HCT116 (cell line): ENCODE measurements around the gene BCL7A. TPM values are rescaled to one million over a fixed set of nuclear protein-coding genes. Genes with fewer than 3 reads are reported as not detected.

Source experiments
- ATAC-seq: fragments of 200-7000 bp; cut with Tn5 transposase; 2 replicates; pipeline ENCODE4 v1.9.1; 2020; ENCODE audit warnings: mild to moderate bottlenecking, moderate library complexity
- BruUV-seq: library from RNA; stranded (reverse); fragments of 400-500 nt; replicated peaks from 2 replicates; lab custom pipeline; 2021; lab: Mats Ljungman, UMichigan
- CTCF ChIA-PET: fragments of 300-600 bp; sonication (Branson Sonifier 250); formaldehyde crosslinking; loops from one replicate; lab custom pipeline; 2021; ENCODE audit warnings: antibody characterized with exemption; lab: Charles Lee
- POLR2A ChIA-PET: fragments of 300-600, 350-600 bp; sonication (Branson Sonifier 250); formaldehyde crosslinking; loops from one replicate; lab custom pipeline; 2021; ENCODE audit warnings: antibody characterized with exemption; lab: Charles Lee
- RAD21 ChIA-PET, 2 experiments: fragments of 300-600 bp; sonication (Branson Sonifier 250); formaldehyde crosslinking; loops; one replicate each; lab custom pipeline; 2023; ENCODE audit warnings: low total read pairs in 2 of 2; ENCODE audit not compliant: uncharacterized antibody in 2 of 2, unreplicated experiment in 2 of 2, low non-redundant PET in 1 of 2; lab: Charles Lee
- DNase-seq: peaks from one replicate; pipeline ENCODE4 v3.0.0-alpha.2; 2010; ENCODE audit warnings: low read depth, low spot score
- H2AFZ ChIP-seq: fragments of 200-600 bp; shearing (Covaris generic), sonication (generic); 2 replicates; pipeline ENCODE4 v1.6.1; 2017; ENCODE audit warnings: low read depth, mixed run types, mixed read lengths, antibody characterized with exemption, low read length; ENCODE audit not compliant: poor library complexity, severe bottlenecking
- H3K27ac ChIP-seq: 2 replicates; pipeline ENCODE4 v1.5.1; 2012; ENCODE audit warnings: low read depth, low read length
- H3K27me3 ChIP-seq: fragments of 200-600 bp; sonication (generic); 2 replicates; pipeline ENCODE4 v1.6.1; 2016; ENCODE audit warnings: mixed run types, low read length, mixed read lengths; ENCODE audit not compliant: insufficient read depth
- H3K36me3 ChIP-seq, 2 experiments: fragments of 200-500 bp in 1 of 2; fragments of 200-600 bp in 1 of 2; sonication (Bioruptor generic) in 1 of 2; sonication (generic) in 1 of 2; 2 replicates each; pipeline versions ENCODE4 v1.5.1 to v1.6.1; 2014 to 2016; ENCODE audit warnings: low read length in 2 of 2, inconsistent platforms in 1 of 2, mixed read lengths in 1 of 2, mixed run types in 1 of 2; ENCODE audit not compliant: insufficient read depth in 2 of 2, control insufficient read depth in 1 of 2
- H3K4me1 ChIP-seq, 2 experiments: fragments of 200-600 bp in 1 of 2; sonication (generic) in 1 of 2; 2 replicates each; pipeline versions ENCODE4 v1.5.1 to v1.6.1; 2012 to 2017; ENCODE audit warnings: low read length in 2 of 2, inconsistent platforms in 1 of 2, mild to moderate bottlenecking in 1 of 2, mixed read lengths in 1 of 2, mixed run types in 1 of 2, moderate library complexity in 1 of 2; ENCODE audit not compliant: insufficient read depth in 2 of 2, control insufficient read depth in 1 of 2
- H3K4me2 ChIP-seq: fragments of 200-600 bp; sonication (generic); 2 replicates; pipeline ENCODE4 v1.6.1; 2017; ENCODE audit warnings: mixed run types, low read length, mixed read lengths
- H3K4me3 ChIP-seq, 2 experiments: fragments of 200-600 bp in 1 of 2; sonication (generic) in 1 of 2; replicated peaks in 1 of 2; 2 replicates each; pipeline ENCODE4 v1.5.1; 2011 to 2016; ENCODE audit warnings: low read length in 2 of 2, control low read depth in 1 of 2, low read depth in 1 of 2, mild to moderate bottlenecking in 1 of 2, mixed read lengths in 1 of 2, mixed run types in 1 of 2
- H3K79me2 ChIP-seq: fragments of 200-600 bp; sonication (generic); 2 replicates; pipeline ENCODE4 v1.6.1; 2017; ENCODE audit warnings: mild to moderate bottlenecking, mixed run types, low read length, moderate library complexity, mixed read lengths; ENCODE audit not compliant: insufficient read depth
- H3K9ac ChIP-seq: fragments of 200-600 bp; sonication (generic); 2 replicates; pipeline ENCODE4 v1.6.1; 2016; ENCODE audit warnings: low read length, mixed read lengths
- H3K9me2 ChIP-seq: fragments of 200-600 bp; sonication (generic), shearing (Covaris generic); 2 replicates; pipeline ENCODE4 v1.6.1; 2017; ENCODE audit warnings: mixed run types, mild to moderate bottlenecking, moderate library complexity; ENCODE audit not compliant: insufficient read depth
- H3K9me3 ChIP-seq, 2 experiments: fragments of 200-500 bp in 1 of 2; fragments of 200-600 bp in 1 of 2; sonication (Bioruptor generic) in 1 of 2; sonication (generic) in 1 of 2; 2 replicates each; pipeline ENCODE4 v1.6.1; 2014 to 2017; ENCODE audit warnings: low read length in 2 of 2, mixed read lengths in 2 of 2, inconsistent platforms in 1 of 2, low read depth in 1 of 2, mild to moderate bottlenecking in 1 of 2, mixed run types in 1 of 2, moderate library complexity in 1 of 2; ENCODE audit not compliant: control insufficient read depth in 1 of 2, insufficient read depth in 1 of 2
- H4K20me1 ChIP-seq: fragments of 200-600 bp; sonication (generic), shearing (Covaris generic); 2 replicates; pipeline ENCODE4 v1.6.1; 2017; ENCODE audit warnings: mixed run types, mild to moderate bottlenecking, moderate library complexity; ENCODE audit not compliant: insufficient read depth
- CBX3 ChIP-seq: IDR thresholded peaks from 2 replicates; pipeline ENCODE4 v1.6.1; 2012; ENCODE audit warnings: low read depth
- CEBPB ChIP-seq: IDR thresholded peaks from 2 replicates; pipeline ENCODE4 v1.6.1; 2012; ENCODE audit warnings: low read depth
- CTCF ChIP-seq, 3 experiments: fragments of 200-600 bp in 1 of 3; sonication (generic) in 1 of 3; IDR thresholded peaks in 2 of 3; conservative IDR thresholded peaks in 1 of 3; 2 replicates each; pipeline ENCODE4 v1.5.1; 2012 to 2017; ENCODE audit warnings: low read depth in 2 of 3, low read length in 2 of 3, antibody characterized with exemption in 1 of 3, borderline replicate concordance in 1 of 3, control low read depth in 1 of 3, mild to moderate bottlenecking in 1 of 3, mixed read lengths in 1 of 3, mixed run types in 1 of 3, moderate library complexity in 1 of 3; ENCODE audit not compliant: insufficient read depth in 1 of 3
- EGR1 ChIP-seq: IDR thresholded peaks from 2 replicates; pipeline ENCODE4 v1.6.1; 2012; ENCODE audit warnings: low read depth
- EZH2 ChIP-seq: fragments of 200-600 bp; sonication (generic); IDR thresholded peaks from 2 replicates; pipeline ENCODE4 v1.6.1; 2017; ENCODE audit warnings: antibody characterized with exemption, mixed run types
- EZH2phosphoT487 ChIP-seq: fragments of 200-600 bp; IDR thresholded peaks from 2 replicates; pipeline ENCODE4 v1.6.1; 2018; ENCODE audit warnings: antibody characterized with exemption, borderline replicate concordance
- FOSL1 ChIP-seq: IDR thresholded peaks from 2 replicates; pipeline ENCODE4 v1.6.1; 2012; ENCODE audit warnings: low read depth
- JUND ChIP-seq: IDR thresholded peaks from 2 replicates; pipeline ENCODE4 v1.6.1; 2012
- MAX ChIP-seq: IDR thresholded peaks from 2 replicates; pipeline ENCODE4 v1.6.1; 2012
- POLR2A ChIP-seq: IDR thresholded peaks from 2 replicates; pipeline ENCODE4 v1.7.0; 2011; ENCODE audit warnings: borderline replicate concordance; ENCODE audit not compliant: insufficient read depth, insufficient read length; ENCODE audit errors: extremely low read depth
- REST ChIP-seq: IDR thresholded peaks from 2 replicates; pipeline ENCODE4 v1.6.1; 2012; ENCODE audit warnings: low read depth
- SP1 ChIP-seq: IDR thresholded peaks from 2 replicates; pipeline ENCODE4 v1.6.1; 2012; ENCODE audit warnings: low read depth
- YY1 ChIP-seq: IDR thresholded peaks from 2 replicates; pipeline ENCODE4 v1.6.1; 2011; ENCODE audit warnings: low read length, low read depth, moderate library complexity, mild to moderate bottlenecking; ENCODE audit not compliant: insufficient replicate concordance; ENCODE audit errors: extremely low read depth
- ZBTB33 ChIP-seq: IDR thresholded peaks from 2 replicates; pipeline ENCODE4 v1.6.1; 2011; ENCODE audit warnings: mild to moderate bottlenecking, low read length, moderate library complexity; ENCODE audit not compliant: insufficient replicate concordance; ENCODE audit errors: extremely low read depth
- ZFX ChIP-seq: fragments of 450-650 bp; IDR thresholded peaks from 2 replicates; pipeline ENCODE4 v1.6.1; 2017
- intact Hi-C: fragments of 100-400 bp; cut with micrococcal nuclease; formaldehyde crosslinking; loops from 2 replicates; pipeline ENCODE4 v1.10.0; 2022
- total RNA-seq: library from RNA; stranded (reverse); gene quantifications from one replicate; pipeline ENCODE4 v1.2.1, GENCODE V29; 2021; ENCODE audit not compliant: unreplicated experiment

The BCL7A gene
- total RNA-seq, 1 experiment from 2014 or later: 14.2 TPM

GRCh38 chr12:122021822-122022392 is at the start of gene BCL7A (continued):
- TF ChIP-seq CTCF (IDR thresholded peaks at IDR 0.05 in 2 of 3, conservative IDR thresholded peaks at IDR 0.05 in 1 of 3; ENCODE audit: borderline replicate concordance in 1 of 3, insufficient read depth in 1 of 3, low read depth in 2 of 3, low read length in 2 of 3): no peak
- no peak for TF ChIP-seq EZH2
- 0 out of 2 replicates have a peak, but pooled peaks have one; percentile 47 for TF ChIP-seq CBX3
- TF ChIP-seq POLR2A: no peak
- no peak for TF ChIP-seq EZH2phosphoT487
- peak; percentile 16 for TF ChIP-seq ZFX

GRCh38 chr12:121974026-121974985 is 47.4 kb upstream of the BCL7A start:
- Histone ChIP-seq H3K9ac (no peak overlapping the region), H3K36me3 (no peaks in the 10 kb centered on the region), H2AFZ (no peak overlapping the region), H3K4me1 (no peaks in the 10 kb centered on the region), H3K27me3 (peaks cover 4% of the 10 kb centered on the region; the same call in 1 of the 2 replicates), H3K9me2 (no peaks in the 10 kb centered on the region), H3K79me2 (no peaks in the 10 kb centered on the region), H3K9me3 (no peaks in the 10 kb centered on the region), H4K20me1 (no peaks in the 10 kb centered on the region), H3K4me3 (no peak overlapping the region)
- DNase-seq (no peak), ATAC-seq (no peak)
- CTCF ChIA-PET: no interaction called here
- no TSS peak for BruUV-seq
- POLR2A ChIA-PET: no interaction called here
- RAD21 ChIA-PET: no interaction called here
- TF ChIP-seq SP1: no peak
- TF ChIP-seq CBX3: no peak
- TF ChIP-seq MAX: no peak
- no peak for TF ChIP-seq FOSL1
- no peak for TF ChIP-seq ZBTB33
- no peak for TF ChIP-seq YY1
- no peak for TF ChIP-seq JUND
- no peak for TF ChIP-seq EGR1
- no peak for TF ChIP-seq CEBPB
- no peak for TF ChIP-seq EZH2
- TF ChIP-seq REST: no peak
- TF ChIP-seq, all 23 proteins: peak for 0
- no peak overlapping the region for H3K4me2 ChIP-seq
- intact Hi-C loops: no loop called here
- no peak overlapping the region for H3K27ac ChIP-seq
